ENCODE data around the gene CYB5R3.

DNA sequence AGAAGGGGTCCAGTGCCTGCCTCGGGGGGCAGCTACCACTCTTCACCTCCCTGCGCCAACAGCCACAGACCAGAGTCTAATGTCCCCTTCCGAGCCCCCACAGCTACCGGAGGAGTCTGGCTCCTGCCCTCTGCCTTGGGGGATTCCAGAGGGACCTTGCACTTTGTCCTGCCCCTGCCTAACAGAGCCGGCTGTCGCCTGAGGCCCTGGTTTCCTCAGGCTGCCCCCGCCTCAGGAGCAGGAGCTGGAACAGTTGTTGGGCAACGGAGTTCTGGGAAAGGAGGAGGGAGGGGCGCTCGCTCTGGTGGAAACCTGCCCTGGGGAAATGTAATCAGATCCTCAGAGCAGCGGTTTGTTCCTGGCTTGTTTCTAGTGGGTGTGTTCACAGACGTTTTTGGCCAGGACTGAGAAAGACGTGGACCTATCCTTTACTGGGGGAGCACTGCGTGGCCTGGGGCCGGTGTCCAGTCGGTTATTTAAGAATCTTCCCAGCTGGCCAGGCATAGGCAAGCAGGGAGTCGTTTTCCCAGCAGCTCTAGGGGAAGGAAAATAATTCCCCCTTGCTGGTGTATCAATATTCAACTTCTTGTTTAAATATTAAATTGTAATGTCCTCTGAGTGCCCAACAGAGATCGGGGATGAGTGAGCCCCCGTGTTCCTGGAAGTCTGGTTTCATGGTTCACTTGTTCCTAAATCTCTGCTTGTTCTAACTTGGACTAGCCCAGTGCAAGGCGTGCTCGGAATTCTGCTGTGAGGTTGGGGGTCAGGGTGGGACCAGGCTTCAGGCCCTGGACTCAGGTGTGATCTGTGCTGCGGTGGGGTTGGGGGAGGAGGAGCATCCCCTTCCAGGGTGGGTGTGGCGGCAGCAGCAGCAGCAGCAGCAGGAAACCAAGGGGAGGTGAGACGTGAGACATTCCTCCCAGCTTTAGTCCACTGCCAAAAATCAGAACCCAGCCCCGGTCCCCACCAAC is 39.3 kb upstream of the CYB5R3 start:
- TF ChIP-seq, protein P1, sequence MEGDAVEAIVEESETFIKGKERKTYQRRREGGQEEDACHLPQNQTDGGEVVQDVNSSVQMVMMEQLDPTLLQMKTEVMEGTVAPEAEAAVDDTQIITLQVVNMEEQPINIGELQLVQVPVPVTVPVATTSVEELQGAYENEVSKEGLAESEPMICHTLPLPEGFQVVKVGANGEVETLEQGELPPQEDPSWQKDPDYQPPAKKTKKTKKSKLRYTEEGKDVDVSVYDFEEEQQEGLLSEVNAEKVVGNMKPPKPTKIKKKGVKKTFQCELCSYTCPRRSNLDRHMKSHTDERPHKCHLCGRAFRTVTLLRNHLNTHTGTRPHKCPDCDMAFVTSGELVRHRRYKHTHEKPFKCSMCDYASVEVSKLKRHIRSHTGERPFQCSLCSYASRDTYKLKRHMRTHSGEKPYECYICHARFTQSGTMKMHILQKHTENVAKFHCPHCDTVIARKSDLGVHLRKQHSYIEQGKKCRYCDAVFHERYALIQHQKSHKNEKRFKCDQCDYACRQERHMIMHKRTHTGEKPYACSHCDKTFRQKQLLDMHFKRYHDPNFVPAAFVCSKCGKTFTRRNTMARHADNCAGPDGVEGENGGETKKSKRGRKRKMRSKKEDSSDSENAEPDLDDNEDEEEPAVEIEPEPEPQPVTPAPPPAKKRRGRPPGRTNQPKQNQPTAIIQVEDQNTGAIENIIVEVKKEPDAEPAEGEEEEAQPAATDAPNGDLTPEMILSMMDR (IDR thresholded peaks at IDR 0.05): no peak
- no peak for TF ChIP-seq POLR2A (IDR thresholded peaks at IDR 0.05)
